GM12878 (cell line): ENCODE measurements around the gene PRPSAP1. TPM values are rescaled to one million over a fixed set of nuclear protein-coding genes. Genes with fewer than 3 reads are reported as not detected.

Experiments
- ATAC-seq: fragments of 200-7000 bp; cut with Tn5 transposase; 3 replicates; pipeline ENCODE4 v1.9.1; 2020; ENCODE audit warnings: mild to moderate bottlenecking, moderate library complexity
- BruUV-seq: library from RNA; stranded (reverse); fragments of 400-500 nt; replicated peaks from 2 replicates; lab custom pipeline; 2021; lab: Mats Ljungman, UMichigan
- CTCF ChIA-PET: fragments of 300-600 bp; sonication (Branson Sonifier 250); formaldehyde crosslinking; extraction: SDS; loops from one replicate; lab custom pipeline; 2021; ENCODE audit warnings: inconsistent platforms; lab: Yijun Ruan, JAX
- POLR2A ChIA-PET: fragments of 350-600 bp; formaldehyde crosslinking; extraction: SDS; loops from one replicate; lab custom pipeline; 2021; ENCODE audit warnings: inconsistent platforms; lab: Charles Lee
- RAD21 ChIA-PET: fragments of 300-600 bp; sonication (Branson Sonifier 250); formaldehyde crosslinking; loops from one replicate; lab custom pipeline; 2023; ENCODE audit warnings: antibody characterized with exemption; ENCODE audit not compliant: unreplicated experiment; lab: Charles Lee
- SMC1A ChIA-PET: fragments of 300-600 bp; sonication (Branson Sonifier 250); formaldehyde crosslinking; loops from one replicate; lab custom pipeline; 2023; ENCODE audit not compliant: unreplicated experiment, uncharacterized antibody; lab: Charles Lee
- DNase-seq: peaks from one replicate; pipeline ENCODE4 v3.0.0-alpha.2; 2011; ENCODE audit warnings: low read depth, low spot score
- FAIRE-seq: peaks from 3 replicates; lab custom pipeline; 2011; peaks lifted over from hg19 to GRCh38; lab: Jason Lieb, UNC
- H2AFZ ChIP-seq: 2 replicates; pipeline ENCODE4 v1.6.0; 2011; ENCODE audit warnings: low read depth, low read length, control low read depth; ENCODE audit not compliant: control insufficient read depth
- H3K27ac ChIP-seq: 2 replicates; pipeline ENCODE4 v1.5.1; 2011; ENCODE audit warnings: control low read depth; ENCODE audit not compliant: control insufficient read depth, insufficient read depth
- H3K27me3 ChIP-seq, 2 experiments: replicated peaks in 1 of 2; 2 replicates each; pipeline versions ENCODE4 v1.6.0 to v1.6.1; 2011; ENCODE audit warnings: low read length in 1 of 2; ENCODE audit not compliant: control insufficient read depth in 2 of 2, insufficient read depth in 2 of 2
- H3K36me3 ChIP-seq, 2 experiments: 2 replicates each; pipeline ENCODE4 v1.5.1; 2011; ENCODE audit warnings: low read length in 1 of 2; ENCODE audit not compliant: control insufficient read depth in 2 of 2, insufficient read depth in 2 of 2
- H3K4me1 ChIP-seq: 2 replicates; pipeline ENCODE4 v1.6.1; 2011; ENCODE audit warnings: mild to moderate bottlenecking, low read length, moderate library complexity, mixed read lengths; ENCODE audit not compliant: control insufficient read depth, insufficient read depth
- H3K4me2 ChIP-seq: 2 replicates; pipeline ENCODE4 v1.6.0; 2011; ENCODE audit warnings: control low read depth; ENCODE audit not compliant: control insufficient read depth, insufficient read depth
- H3K4me3 ChIP-seq: fragments of 200-600 bp; sonication (generic); 2 replicates; pipeline ENCODE4 v1.5.1; 2016
- H3K79me2 ChIP-seq: 2 replicates; pipeline ENCODE4 v1.6.0; 2011; ENCODE audit warnings: low read length; ENCODE audit not compliant: control insufficient read depth, insufficient read depth
- H3K9ac ChIP-seq: 2 replicates; pipeline ENCODE4 v1.8.0; 2011; ENCODE audit warnings: low read length, control low read depth, mixed read lengths; ENCODE audit not compliant: control insufficient read depth, insufficient read depth
- H3K9me3 ChIP-seq: replicated peaks from 3 replicates; pipeline ENCODE4 v1.5.1; 2011; ENCODE audit warnings: mild to moderate bottlenecking, low read length; ENCODE audit not compliant: control insufficient read depth, insufficient read depth
- H4K20me1 ChIP-seq: 2 replicates; pipeline ENCODE4 v1.6.0; 2011; ENCODE audit not compliant: control insufficient read depth, insufficient read depth
- BHLHE40 ChIP-seq, 2 experiments: fragments of 450-650 bp in 1 of 2; IDR thresholded peaks; 2 replicates each; pipeline ENCODE4 v1.6.1; 2011 to 2017; ENCODE audit warnings: low read depth in 2 of 2, borderline replicate concordance in 1 of 2, improper control_type of control experiment in 1 of 2, low read length in 1 of 2, mild to moderate bottlenecking in 1 of 2
- IKZF1 ChIP-seq: fragments of 450-650 bp; conservative IDR thresholded peaks from 2 replicates; pipeline ENCODE4 v1.6.1; 2017; ENCODE audit warnings: antibody characterized with exemption, mild to moderate bottlenecking
- NFYA ChIP-seq: IDR thresholded peaks from 2 replicates; pipeline ENCODE4 v1.6.1; 2011; ENCODE audit warnings: low read depth, mild to moderate bottlenecking, low read length, improper control_type of control experiment, borderline replicate concordance
- PBX3 ChIP-seq: IDR thresholded peaks from 2 replicates; pipeline ENCODE4 v1.6.1; 2011; ENCODE audit warnings: mild to moderate bottlenecking, low read depth, low read length, moderate library complexity; ENCODE audit not compliant: insufficient replicate concordance
- SMARCA5 ChIP-seq: fragments of 450-650 bp; IDR thresholded peaks from 2 replicates; pipeline ENCODE4 v1.6.1; 2017; ENCODE audit warnings: mild to moderate bottlenecking
- SRF ChIP-seq, 2 experiments: IDR thresholded peaks; 2 replicates each; pipeline ENCODE4 v1.6.1; 2011; ENCODE audit warnings: low read depth in 2 of 2, low read length in 2 of 2, mild to moderate bottlenecking in 1 of 2, moderate library complexity in 1 of 2
- STAT3 ChIP-seq: IDR thresholded peaks from 2 replicates; pipeline ENCODE4 v1.6.1; 2011; ENCODE audit warnings: low read depth, low read length, improper control_type of control experiment
- ZNF622 ChIP-seq: fragments of 450-650 bp; IDR thresholded peaks from 2 replicates; pipeline ENCODE4 v1.6.1; 2017; ENCODE audit warnings: mild to moderate bottlenecking, inconsistent platforms
- WGBS: methylation state at CpG from one replicate; pipeline ENCODE4 v1.1.6; 2016; ENCODE audit warnings: low lambda C conversion rate; ENCODE audit not compliant: insufficient replicate concordance, insufficient coverage; ENCODE audit errors: missing lambda C conversion rate; 5-methylcytosine and 5-hydroxymethylcytosine counted together
- in situ Hi-C: fragments of 300-500 bp; cut with MboI; formaldehyde crosslinking; loops from 9 replicates; pipeline ENCODE4 v1.14.3; 2018; ENCODE audit warnings: mixed read lengths
- intact Hi-C: fragments of 100-400 bp; cut with micrococcal nuclease; formaldehyde crosslinking; loops from one replicate; pipeline ENCODE4 v1.14.2; 2022; ENCODE audit not compliant: unreplicated experiment
- polyA plus RNA-seq, 11 experiments: library from polyadenylated mRNA; depleted of rRNA in 4 of 11; unstranded in 6 of 11; stranded (reverse) in 5 of 11; fragments of >200 nt; fragmentation: Nextera tagmentation in 4 of 11; fragmentation: Illumina TruSeq in 1 of 11; extraction: Ambion mirVana in 4 of 11; extraction: Trizol in 1 of 11; gene quantifications; 1 replicate in 1 of 11; 2 replicates in 10 of 11; pipeline versions ENCODE4 v1.2.1 to v1.2.3, GENCODE V29; 2011 to 2016; ENCODE audit warnings: inconsistent platforms in 2 of 11, missing spikeins in 2 of 11, low read depth in 1 of 11
- total RNA-seq, 4 experiments: library from RNA; depleted of rRNA in 3 of 4; stranded (reverse); fragments of >200 nt in 3 of 4; fragmentation: Illumina TruSeq in 1 of 4; extraction: Trizol in 1 of 4; gene quantifications; 2 replicates each; pipeline versions ENCODE4 v1.2.1 to v1.2.3, GENCODE V29; 2013 to 2021

The PRPSAP1 gene
- total and polyA plus RNA-seq, 10 of the 15 experiments (the other 5 are each of a cell fraction or from before 2014, with no cell fraction given), result 15.8 to 84.2 (median 44.2) TPM

- no peak for DNase-seq
- intact Hi-C loops, result no loop called here
- H3K79me2 ChIP-seq, result no peaks in the 10 kb centered on the region
- H3K9ac ChIP-seq, result no peak overlapping the region
- WGBS, result 63% methylated on average over 11 of the region's 11 CpGs
- no peaks in the 10 kb centered on the region for H4K20me1 ChIP-seq
- no peak overlapping the region for H3K27ac ChIP-seq
- ChIA-PET SMC1A (interaction anchor here (0.6 to 2.1 kb wide), 2 partner anchors 11 to 38 kb away, joined by 3 to 7 read pairs; no protein-coding TSS in a partner anchor), CTCF (interaction anchor here (0.7 to 3.4 kb wide), 3 partner anchors 10 to 341 kb away, joined by 3 to 13 read pairs (median 13); partner anchors contain the start of gene PRPSAP1), RAD21 (interaction anchor here (0.9 kb wide), 1 partner anchor 35 kb away, joined by 3 read pairs; no protein-coding TSS in a partner anchor), POLR2A (no interaction called here)
- no TSS peak for BruUV-seq
- in situ Hi-C loops, result no loop called here
- no peak for ATAC-seq
- no peak for FAIRE-seq
- H3K9me3 ChIP-seq, result no peaks in the 10 kb centered on the region
- H3K4me1 ChIP-seq, result no peaks in the 10 kb centered on the region
- TF ChIP-seq PBX3, result no peak
- TF ChIP-seq NFYA, result no peak
- TF ChIP-seq IKZF1, result no peak
- no peak for TF ChIP-seq SMARCA5
- TF ChIP-seq SRF (IDR thresholded peaks at IDR 0.05; ENCODE audit: low read depth in 2 of 2, low read length in 2 of 2), result no peak
- no peak for TF ChIP-seq STAT3
- TF ChIP-seq ZNF622, result no peak
- TF ChIP-seq BHLHE40 (IDR thresholded peaks at IDR 0.05; ENCODE audit: borderline replicate concordance in 1 of 2, low read depth in 2 of 2, low read length in 1 of 2), result no peak
- H3K27me3 ChIP-seq, result no peaks in the 10 kb centered on the region; a peak in 1 of 4 replicates
- no peak overlapping the region for H3K4me3 ChIP-seq
- H3K36me3 ChIP-seq, result no peaks in the 10 kb centered on the region
- H3K4me2 ChIP-seq, result no peak overlapping the region
- no peak overlapping the region for H2AFZ ChIP-seq
Observed at GRCh38 chr17:76363107-76363842, 9.6 kb upstream of the PRPSAP1 start.
